K562 (cell line): ENCODE results near the gene ZER1. TPM values are rescaled to one million over a fixed set of nuclear protein-coding genes. Genes with fewer than 3 reads are reported as not detected.
A peak's percentile ranks its signal among the peaks of the same experiment; 100 is the strongest.

Experiments
- ATAC-seq: fragments of 200-7000 bp; cut with Tn5 transposase; 3 replicates; pipeline ENCODE4 v1.9.1; 2020; ENCODE audit warnings: moderate library complexity
- BruUV-seq: library from RNA; stranded (reverse); fragments of 400-500 nt; replicated peaks from 2 replicates; lab custom pipeline; 2021; lab: Mats Ljungman, UMichigan
- CTCF ChIA-PET: fragments of 300-600 bp; formaldehyde crosslinking; extraction: SDS; loops from one replicate; lab custom pipeline; 2021; ENCODE audit warnings: low intra/inter-chr PET ratio; lab: Yijun Ruan, JAX
- POLR2A ChIA-PET: fragments of 300-600, 350-650 bp; sonication (Branson Sonifier 250); formaldehyde crosslinking; extraction: SDS; loops from one replicate; lab custom pipeline; 2021; ENCODE audit warnings: antibody characterized with exemption, inconsistent platforms; lab: Yijun Ruan, JAX
- DNase-seq, 4 experiments: peaks; one replicate each; pipeline versions ENCODE4 v3.0.0 to v3.0.0-alpha.2; 2011 to 2018; ENCODE audit warnings: low spot score in 3 of 4, mixed read lengths in 3 of 4; ENCODE audit errors: extremely low read depth in 1 of 4
- FAIRE-seq: peaks from 2 replicates; lab custom pipeline; 2011; peaks lifted over from hg19 to GRCh38; lab: Jason Lieb, UNC
- H2AFZ ChIP-seq: 2 replicates; pipeline ENCODE4 v1.6.0; 2011; ENCODE audit warnings: low read depth, low read length, control low read depth, inconsistent platforms
- H3K27ac ChIP-seq: fragments of 200-600 bp; 3 replicates; pipeline ENCODE4 v1.8.0; 2011; ENCODE audit warnings: low read depth, mild to moderate bottlenecking, control low read depth, inconsistent platforms, low read length, moderate library complexity, mixed read lengths; ENCODE audit errors: extremely low read depth
- H3K27me3 ChIP-seq, 2 experiments: fragments of 300-600 bp in 1 of 2; 2 replicates in 1 of 2; 3 replicates in 1 of 2; pipeline versions ENCODE4 v1.6.0 to v1.8.0; 2011; ENCODE audit warnings: inconsistent platforms in 2 of 2, low read length in 2 of 2, mild to moderate bottlenecking in 1 of 2, mixed read lengths in 1 of 2, moderate library complexity in 1 of 2; ENCODE audit not compliant: control insufficient read depth in 2 of 2, insufficient read depth in 2 of 2
- H3K36me3 ChIP-seq: fragments of 300-600 bp; 3 replicates; pipeline ENCODE4 v1.8.0; 2011; ENCODE audit warnings: mild to moderate bottlenecking, low read length, inconsistent platforms; ENCODE audit not compliant: control insufficient read depth, insufficient read depth
- H3K4me1 ChIP-seq, 2 experiments: fragments of 200-600 bp in 1 of 2; replicated peaks in 1 of 2; 2 replicates in 1 of 2; 3 replicates in 1 of 2; pipeline versions ENCODE4 v1.5.1 to v1.8.0; 2011; ENCODE audit warnings: inconsistent platforms in 2 of 2, low read length in 2 of 2, mild to moderate bottlenecking in 1 of 2, mixed read lengths in 1 of 2, moderate library complexity in 1 of 2; ENCODE audit not compliant: control insufficient read depth in 2 of 2, insufficient read depth in 2 of 2
- H3K4me2 ChIP-seq: 2 replicates; pipeline ENCODE4 v1.6.1; 2011; ENCODE audit warnings: low read length, control low read depth, inconsistent platforms, mixed read lengths; ENCODE audit not compliant: insufficient read depth
- H3K4me3 ChIP-seq: fragments of 200-600 bp; sonication (generic), shearing (Covaris generic); 2 replicates; pipeline ENCODE4 v1.5.1; 2016; ENCODE audit warnings: control low read depth, inconsistent platforms
- H3K79me2 ChIP-seq: fragments of 200-600 bp; 3 replicates; pipeline ENCODE4 v1.8.0; 2011; ENCODE audit warnings: low read length, inconsistent platforms; ENCODE audit not compliant: control insufficient read depth, insufficient read depth
- H3K9ac ChIP-seq, 2 experiments: 2 replicates each; pipeline versions ENCODE4 v1.6.0 to v1.6.1; 2011; ENCODE audit warnings: low read depth in 2 of 2, low read length in 2 of 2, control low read depth in 1 of 2, inconsistent platforms in 1 of 2, mild to moderate bottlenecking in 1 of 2, mixed read lengths in 1 of 2; ENCODE audit not compliant: insufficient read depth in 1 of 2
- H3K9me1 ChIP-seq: one replicate; pipeline ENCODE4 v1.6.0; 2011; ENCODE audit warnings: inconsistent platforms, mild to moderate bottlenecking, low read length, moderate library complexity; ENCODE audit not compliant: control insufficient read depth, insufficient read depth
- H3K9me3 ChIP-seq: replicated peaks from 2 replicates; pipeline ENCODE4 v1.5.1; 2011; ENCODE audit warnings: low read depth, low read length, inconsistent platforms; ENCODE audit not compliant: control insufficient read depth, insufficient read depth
- H4K20me1 ChIP-seq: replicated peaks from 2 replicates; pipeline ENCODE4 v1.6.1; 2011; ENCODE audit warnings: low read length, inconsistent platforms, mixed read lengths; ENCODE audit not compliant: control insufficient read depth, insufficient read depth
- PRDM10 ChIP-seq: fragments of 450-650 bp; IDR thresholded peaks from 2 replicates; pipeline ENCODE4 v1.6.1; 2018; ENCODE audit not compliant: partially characterized antibody
- ZBTB33 ChIP-seq: sonication (generic); formaldehyde crosslinking; IDR thresholded peaks from 2 replicates; pipeline ENCODE4 v1.8.1; 2023; ENCODE audit warnings: mild to moderate bottlenecking, missing genetic modification reagents
- ZNF609 ChIP-seq: sonication (generic); formaldehyde crosslinking; IDR thresholded peaks from 2 replicates; pipeline ENCODE4 v1.8.1; 2023; ENCODE audit warnings: missing genetic modification reagents, mild to moderate bottlenecking, borderline replicate concordance
- WGBS: fragments of 100-300 bp; shearing (Covaris generic); methylation state at CpG from one replicate; pipeline ENCODE4 v1.1.6; 2016; ENCODE audit warnings: low coverage, mixed read lengths; ENCODE audit not compliant: insufficient coverage; ENCODE audit errors: missing lambda C conversion rate; 5-methylcytosine and 5-hydroxymethylcytosine counted together
- in situ Hi-C: fragments of 300-500 bp; cut with MboI; formaldehyde crosslinking; loops from 4 replicates; pipeline ENCODE4 v1.15.0; 2018; ENCODE audit warnings: inconsistent platforms, mixed read lengths
- intact Hi-C: fragments of 100-400 bp; cut with micrococcal nuclease; formaldehyde crosslinking; loops from 2 replicates; pipeline ENCODE4 v1.14.2; 2022
- polyA plus RNA-seq, 8 experiments: library from polyadenylated mRNA; depleted of rRNA in 4 of 8; stranded (reverse) in 5 of 8; unstranded in 3 of 8; fragments of >200 nt; fragmentation: Nextera tagmentation in 2 of 8; fragmentation: Illumina TruSeq in 1 of 8; extraction: Ambion mirVana in 2 of 8; extraction: Trizol in 1 of 8; gene quantifications; 2 replicates each; pipeline versions ENCODE4 v1.2.1 to v1.2.3, GENCODE V29; 2011 to 2014; ENCODE audit warnings: inconsistent platforms in 1 of 8, missing spikeins in 1 of 8
- total RNA-seq, 7 experiments: library from RNA; depleted of rRNA in 6 of 7; stranded (reverse); fragments of >200 nt in 6 of 7; fragmentation: Illumina TruSeq in 2 of 7; extraction: Trizol in 2 of 7; gene quantifications; 2 replicates each; pipeline versions ENCODE4 v1.2.1 to v1.2.3, GENCODE V29; 2011 to 2021; ENCODE audit warnings: low replicate concordance in 1 of 7

ZER1 gene
- total and polyA plus RNA-seq, 9 of the 15 experiments (the other 6 are each of a cell fraction or from before 2014, with no cell fraction given): 0.07 to 10.7 (median 6.2) TPM

GRCh38 chr9:128683340-128684064 lies 88.2 kb downstream of the ZER1 start:
- peak overlapping the region; percentile 34; the same call in 1 of the 2 replicates for H2AFZ ChIP-seq
- H3K9me3 ChIP-seq: no peaks in the 10 kb centered on the region
- H3K9me1 ChIP-seq: no peaks in the 10 kb centered on the region
- H3K4me2 ChIP-seq: no peak overlapping the region
- POLR2A ChIA-PET: interaction anchor here (0.7 to 1.0 kb wide), 2 partner anchors 9 to 10 kb away, joined by 4 read pairs; no protein-coding TSS in a partner anchor
- in situ Hi-C loops (no loop called here), intact Hi-C loops (loop anchor here (10.0 kb wide), 2 partner anchors 409 to 489 kb away; partner anchors contain the start of genes CIZ1, GOLGA2 and SWI5)
- peak in 1 of 4 experiments; percentile 19 for DNase-seq
- peaks cover 22 to 31% of the 10 kb centered on the region in 2 experiments for H3K4me1 ChIP-seq
- peak; percentile 62 for TF ChIP-seq ZBTB33 (CRISPR knock-in tag)
- TF ChIP-seq ZNF609 (CRISPR knock-in tag): no peak
- peak; percentile 71 for TF ChIP-seq PRDM10
- FAIRE-seq: no peak
- no peak overlapping the region for H3K27ac ChIP-seq
- no peaks in the 10 kb centered on the region for H3K36me3 ChIP-seq
- no peaks in the 10 kb centered on the region for H3K27me3 ChIP-seq
- whole genome bisulfite sequencing: 72% methylated on average over 20 of the region's 21 CpGs
- no TSS peak for BruUV-seq
- no peaks in the 10 kb centered on the region for H4K20me1 ChIP-seq
- no peak for ATAC-seq
- H3K9ac ChIP-seq: no peak overlapping the region; a peak in 1 of 4 replicates
- CTCF ChIA-PET: no interaction called here
- no peak overlapping the region for H3K4me3 ChIP-seq
- H3K79me2 ChIP-seq: peaks cover 3% of the 10 kb centered on the region; the same call in 1 of the 3 replicates
